HG03520 (cell line): Measurements from ENCODE around the gene CHST3.
"Not testable (repeated sequence)": the region's sequence is repeated elsewhere in the genome, so short reads cannot be mapped to it uniquely, and the experiment has no call there.

ENCODE experiments used
- ATAC-seq: cut with Tn5 transposase; IDR thresholded peaks from one replicate; pipeline ENCODE4 v1.9.1; 2021; ENCODE audit warnings: mild to moderate bottlenecking, moderate library complexity; ENCODE audit not compliant: unreplicated experiment

Gene CHST3

DNA sequence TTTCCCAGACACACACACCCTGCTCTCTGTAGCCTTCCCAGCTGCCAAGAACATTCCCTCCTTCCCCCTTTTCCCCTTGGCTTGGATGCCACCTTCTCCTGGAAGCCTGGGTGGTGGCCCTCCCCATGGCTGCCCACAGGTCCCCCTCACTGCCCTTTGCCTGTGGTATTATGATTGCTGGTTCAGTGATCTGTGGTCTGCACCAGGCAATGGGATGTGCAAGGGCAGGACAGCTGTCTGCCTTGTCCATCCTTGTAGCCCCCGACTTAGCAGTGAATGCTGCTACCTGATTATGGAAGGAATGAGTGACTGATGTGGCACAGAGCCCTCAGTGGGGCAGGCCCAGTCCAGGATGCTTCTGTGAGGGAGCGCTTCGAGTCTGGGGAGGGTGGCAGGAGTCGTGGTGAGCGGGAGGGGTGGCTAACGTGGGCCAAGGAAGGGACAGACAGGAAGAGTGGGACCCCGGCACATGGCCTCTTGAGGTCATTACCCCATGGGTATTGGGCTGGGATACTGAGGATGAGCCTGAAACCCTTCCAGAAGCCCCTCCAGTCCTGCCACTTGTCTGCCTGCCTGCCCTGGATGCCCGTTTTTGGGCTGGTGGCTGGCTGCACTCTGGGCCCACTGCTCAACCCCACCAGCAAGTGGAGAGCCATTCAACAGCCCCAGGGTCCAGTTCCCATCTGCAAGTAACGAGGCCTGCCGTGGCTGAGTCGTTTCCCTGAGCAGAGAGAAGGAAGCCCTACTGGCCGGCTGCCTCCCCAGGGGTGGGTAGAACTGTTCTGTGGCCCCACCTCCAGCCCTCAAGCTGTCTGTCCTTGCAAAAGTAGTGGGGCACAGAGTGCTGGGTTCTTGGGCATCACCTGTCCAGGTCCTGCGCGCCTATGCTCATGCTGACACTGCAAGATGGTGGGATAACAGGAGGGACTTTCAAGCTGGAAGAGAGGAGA is 8.8 kb downstream of the CHST3 start:
- no peak for ATAC-seq

DNA sequence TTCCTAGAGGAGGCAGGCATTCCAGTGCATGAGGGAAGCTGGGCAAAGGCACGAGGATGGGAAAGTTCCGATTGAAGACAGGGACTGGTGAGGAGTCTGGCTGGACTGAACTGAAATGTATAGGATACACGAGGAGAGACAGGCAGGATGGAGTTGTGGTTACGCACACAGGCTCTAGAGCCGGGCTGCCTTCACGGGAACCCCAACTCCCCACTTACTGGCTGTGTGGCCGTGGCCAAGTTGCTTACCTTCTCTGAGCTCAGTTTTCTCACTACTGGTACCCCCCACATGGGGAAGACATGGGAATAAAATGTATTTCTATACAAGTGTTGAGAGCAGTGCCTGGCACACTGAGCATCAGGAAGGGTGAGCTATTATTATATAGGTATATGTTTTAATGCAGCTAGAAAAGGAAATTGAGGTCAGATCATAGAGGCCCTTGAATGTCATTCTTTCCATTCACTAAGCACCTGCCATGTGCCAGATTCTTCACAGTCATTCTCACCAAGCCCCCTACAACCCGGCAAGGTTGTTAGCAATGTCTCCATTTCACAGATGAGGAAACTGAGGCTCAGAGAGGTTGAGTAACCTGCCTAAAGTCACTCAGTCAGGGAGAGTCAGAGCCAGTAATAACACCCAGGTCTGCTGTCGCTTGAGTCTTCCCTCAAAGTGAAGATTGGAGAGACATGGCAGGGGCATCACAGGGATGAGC is 9.7 kb downstream of the CHST3 start:
- no peak for ATAC-seq

DNA sequence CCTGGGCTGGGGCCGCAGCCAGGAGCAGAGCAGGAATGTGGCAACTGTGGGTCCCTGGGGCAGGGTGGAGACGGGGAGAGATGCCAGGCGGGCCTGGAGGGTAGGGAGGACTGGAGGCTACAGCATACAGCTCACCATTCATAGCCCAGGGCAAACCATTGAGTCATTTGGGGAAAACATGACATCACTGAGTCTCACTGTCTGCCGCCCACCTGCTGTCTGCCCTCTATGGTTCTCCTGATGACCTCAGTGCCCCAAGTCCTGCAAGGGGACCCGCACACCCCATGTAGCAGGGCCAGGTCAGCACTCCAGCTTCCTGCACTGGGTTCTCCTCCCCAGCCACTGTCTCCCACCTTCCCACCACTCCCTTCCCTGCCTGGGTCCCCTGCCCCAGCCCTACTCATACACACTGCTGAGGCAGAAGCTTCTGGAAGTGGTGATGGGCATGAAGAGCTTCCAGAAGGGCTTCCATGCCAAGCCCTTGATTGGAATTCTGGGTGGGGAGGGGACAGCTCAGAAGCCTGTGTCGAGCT is 10.4 kb downstream of the CHST3 start:
- ATAC-seq: no peak

DNA sequence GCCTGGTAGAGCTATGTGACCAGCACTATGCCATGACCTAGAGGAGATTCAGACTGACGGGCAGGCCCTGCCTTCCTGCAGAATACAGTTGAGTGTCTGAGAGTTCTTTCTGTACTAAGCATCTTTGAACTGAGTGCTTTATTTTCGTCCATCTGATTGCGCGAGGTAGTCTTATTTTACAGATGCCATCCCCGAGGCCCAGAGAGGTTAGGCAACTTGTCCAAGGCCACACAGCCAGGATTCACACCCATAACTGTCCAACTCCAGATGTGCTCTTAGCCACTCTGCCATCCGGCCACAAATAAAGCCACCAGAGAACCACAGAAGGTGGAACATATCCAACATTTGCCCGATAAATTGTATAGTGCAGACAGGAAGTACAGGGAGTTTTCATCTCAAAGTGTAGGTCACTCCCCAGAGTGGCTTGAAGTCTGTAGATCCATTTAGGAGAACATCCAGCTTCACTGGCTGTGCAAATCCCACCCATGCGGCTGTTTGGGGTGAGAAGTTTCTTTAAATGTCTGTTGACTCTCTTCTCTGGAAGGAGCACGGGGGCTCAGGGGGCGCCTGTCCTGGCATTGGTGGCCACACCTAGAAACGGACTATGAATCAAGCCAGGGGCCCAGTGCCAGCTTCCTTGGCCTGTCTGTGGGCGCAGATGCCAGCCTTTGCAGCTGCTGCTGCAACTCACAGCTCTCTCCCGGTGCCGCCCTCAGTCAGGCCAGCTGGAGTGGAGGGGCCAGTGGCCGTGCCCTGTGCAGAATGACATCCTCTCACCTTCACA is 11.1 kb downstream of the CHST3 start:
- ATAC-seq: no peak

DNA sequence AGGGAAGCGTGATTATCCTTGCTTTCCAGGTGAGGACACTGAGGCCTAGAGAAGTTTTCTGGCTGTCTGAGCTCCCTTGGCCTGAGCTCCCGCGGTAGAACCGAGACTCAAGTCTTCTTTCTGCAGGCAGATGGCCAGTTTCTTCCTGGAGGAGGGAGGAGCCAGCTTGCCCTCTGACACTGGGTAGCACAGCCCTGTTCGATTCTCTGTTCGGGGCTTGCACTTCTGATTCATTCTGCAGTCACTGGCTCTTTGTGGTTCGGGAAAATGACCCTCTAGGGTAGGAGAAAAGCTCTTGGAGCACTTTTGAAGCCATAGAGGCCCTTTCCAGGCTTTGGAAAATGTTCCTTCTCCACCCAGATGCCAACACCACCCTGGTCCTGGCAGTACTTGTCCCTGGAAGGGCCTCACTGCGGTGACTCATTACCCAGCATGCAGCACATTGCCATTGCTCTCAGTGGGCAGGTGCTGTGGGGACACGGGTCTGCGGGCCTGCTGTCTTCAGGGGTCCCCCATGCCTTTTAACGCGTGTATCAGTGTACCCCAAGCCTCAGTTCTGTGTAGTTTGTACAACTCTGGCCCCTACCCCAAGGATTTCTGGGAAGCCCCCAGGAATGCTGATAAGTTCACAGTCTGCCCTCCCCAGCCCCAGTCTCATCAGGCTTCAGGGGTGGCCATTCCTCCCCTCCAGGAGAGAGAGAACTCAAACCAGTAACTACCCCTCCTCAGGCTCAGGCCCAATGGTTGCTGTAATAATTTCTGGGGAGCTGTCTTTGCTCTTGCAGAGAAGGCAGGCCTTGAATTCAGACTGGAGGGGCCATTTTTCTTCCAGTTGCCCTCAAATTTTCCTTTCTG is 11.9 kb downstream of the CHST3 start:
- ATAC-seq: no peak

DNA sequence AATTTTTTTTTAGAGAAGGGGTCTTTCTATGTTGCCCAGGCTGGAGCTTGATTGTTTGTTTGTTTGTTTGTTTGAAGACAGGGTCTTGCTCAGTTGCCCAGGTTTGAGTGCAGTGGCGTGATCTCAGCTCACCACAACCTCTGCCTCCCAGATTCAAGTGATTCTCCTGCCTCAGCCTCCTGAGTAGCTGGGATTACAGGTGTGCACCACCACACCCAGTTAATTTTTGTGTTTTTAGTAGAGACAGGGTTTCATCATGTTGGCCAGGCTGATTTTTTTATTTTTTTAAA is 13.4 kb downstream of the CHST3 start:
- ATAC-seq: not testable (repeated sequence)

DNA sequence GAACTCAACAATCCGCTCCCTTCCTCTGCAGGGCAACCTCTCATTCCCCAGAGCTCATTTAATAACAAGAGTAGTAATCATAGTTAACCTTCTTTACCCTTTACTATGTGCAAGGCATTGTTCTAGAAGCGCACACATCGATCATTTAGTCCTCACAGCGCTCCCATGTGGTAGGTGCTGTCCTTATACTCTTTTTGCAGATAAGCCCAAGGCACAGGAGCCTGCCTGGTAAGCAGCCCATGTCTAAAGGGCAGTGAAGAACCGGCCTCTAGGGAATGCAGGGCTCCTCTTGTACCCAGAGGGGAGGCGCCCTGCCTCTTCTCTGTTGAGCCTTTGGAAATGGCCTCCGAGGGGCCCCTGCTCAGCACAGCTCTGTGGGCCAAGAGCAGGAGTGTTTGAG is 14.3 kb downstream of the CHST3 start:
- ATAC-seq: no peak

DNA sequence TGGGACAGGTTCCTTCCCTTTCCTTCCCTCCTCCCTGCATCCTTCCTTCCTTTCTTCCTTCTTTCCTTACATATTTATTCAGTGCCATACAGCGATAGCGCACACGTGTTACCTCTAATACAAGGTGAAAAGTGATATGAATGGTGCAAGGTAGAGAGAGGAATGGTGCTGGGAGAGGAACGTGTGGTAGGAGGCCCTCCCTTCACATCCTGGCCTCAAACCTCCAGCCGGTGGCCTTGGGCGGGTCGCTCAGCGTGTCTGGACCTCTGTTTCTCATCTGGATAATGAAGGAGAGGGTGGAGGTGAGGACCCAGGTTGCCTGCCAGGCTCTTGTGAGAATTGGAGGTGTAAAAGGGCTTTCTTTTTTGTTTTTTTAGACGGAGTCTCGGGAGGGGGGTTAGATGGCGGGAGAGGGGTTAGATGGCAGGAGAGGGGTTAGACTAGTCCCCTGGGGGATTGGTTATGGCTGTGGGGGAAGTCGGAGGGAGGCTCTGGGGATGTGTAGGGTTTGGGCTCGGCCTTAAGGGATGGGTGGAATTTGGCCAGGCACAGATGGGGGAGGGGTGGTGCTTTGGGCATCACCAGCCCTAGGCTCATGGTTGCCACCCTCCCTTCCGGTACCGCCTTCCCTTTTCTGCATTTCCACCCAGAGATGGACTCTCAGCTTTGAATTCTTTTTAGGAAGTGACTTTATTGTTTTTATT is 14.9 kb downstream of the CHST3 start:
- ATAC-seq: no peak

DNA sequence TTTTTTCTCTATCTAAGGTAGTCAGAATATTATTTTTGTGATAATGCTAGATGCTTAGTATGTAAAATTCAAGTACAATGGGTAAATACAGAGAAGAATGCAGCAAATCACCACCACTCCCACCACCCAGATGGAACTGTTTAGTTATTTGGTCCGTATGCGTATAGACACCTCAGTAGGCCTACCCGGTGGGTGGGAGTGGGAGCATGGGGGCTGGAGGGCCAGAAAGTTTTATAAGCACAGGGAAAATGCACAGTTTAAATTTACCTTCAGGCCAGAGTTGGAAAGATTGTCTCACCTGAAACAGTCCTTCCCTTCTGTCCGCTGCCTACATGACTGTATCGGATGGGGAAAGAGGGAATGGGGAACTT is 15.5 kb downstream of the CHST3 start:
- ATAC-seq: no peak

DNA sequence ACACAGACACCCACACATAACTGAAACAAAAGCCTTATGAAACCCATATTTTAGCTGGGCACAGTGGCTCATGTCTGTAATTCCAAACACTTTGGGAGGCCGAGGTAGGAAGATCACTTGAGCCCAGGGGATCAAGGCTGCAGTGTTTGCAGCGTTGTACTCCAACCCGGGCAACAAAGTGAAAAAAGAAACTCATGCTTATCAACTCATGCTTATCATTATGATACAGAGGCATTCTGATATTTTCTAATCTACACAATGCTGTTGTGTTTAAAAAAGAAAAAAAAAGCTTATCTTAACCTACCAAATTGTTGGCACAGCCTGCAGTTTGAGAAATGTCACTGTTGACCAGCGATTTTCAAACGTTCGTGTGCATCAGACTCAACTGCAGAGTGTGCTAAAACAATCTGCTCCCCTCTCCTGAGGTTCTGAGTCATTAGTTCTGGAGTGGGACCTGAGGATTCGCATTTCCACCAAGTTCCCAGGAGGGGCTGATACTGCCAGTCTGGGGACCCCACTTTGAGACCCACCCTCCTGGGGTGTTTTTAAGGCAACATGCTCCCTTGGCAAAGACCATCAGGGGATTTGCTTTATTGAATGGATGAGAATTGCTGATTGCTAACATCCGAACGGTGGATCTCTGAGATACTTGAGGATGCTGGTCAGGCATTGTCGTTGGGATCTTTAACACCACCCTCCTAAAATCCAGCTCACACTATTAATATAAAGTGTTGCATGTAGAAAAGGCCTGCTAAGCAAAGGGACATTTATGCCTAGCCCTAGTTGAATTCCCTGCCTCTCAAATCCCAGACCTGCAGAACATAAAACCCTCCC is 16.2 kb downstream of the CHST3 start:
- no peak for ATAC-seq

DNA sequence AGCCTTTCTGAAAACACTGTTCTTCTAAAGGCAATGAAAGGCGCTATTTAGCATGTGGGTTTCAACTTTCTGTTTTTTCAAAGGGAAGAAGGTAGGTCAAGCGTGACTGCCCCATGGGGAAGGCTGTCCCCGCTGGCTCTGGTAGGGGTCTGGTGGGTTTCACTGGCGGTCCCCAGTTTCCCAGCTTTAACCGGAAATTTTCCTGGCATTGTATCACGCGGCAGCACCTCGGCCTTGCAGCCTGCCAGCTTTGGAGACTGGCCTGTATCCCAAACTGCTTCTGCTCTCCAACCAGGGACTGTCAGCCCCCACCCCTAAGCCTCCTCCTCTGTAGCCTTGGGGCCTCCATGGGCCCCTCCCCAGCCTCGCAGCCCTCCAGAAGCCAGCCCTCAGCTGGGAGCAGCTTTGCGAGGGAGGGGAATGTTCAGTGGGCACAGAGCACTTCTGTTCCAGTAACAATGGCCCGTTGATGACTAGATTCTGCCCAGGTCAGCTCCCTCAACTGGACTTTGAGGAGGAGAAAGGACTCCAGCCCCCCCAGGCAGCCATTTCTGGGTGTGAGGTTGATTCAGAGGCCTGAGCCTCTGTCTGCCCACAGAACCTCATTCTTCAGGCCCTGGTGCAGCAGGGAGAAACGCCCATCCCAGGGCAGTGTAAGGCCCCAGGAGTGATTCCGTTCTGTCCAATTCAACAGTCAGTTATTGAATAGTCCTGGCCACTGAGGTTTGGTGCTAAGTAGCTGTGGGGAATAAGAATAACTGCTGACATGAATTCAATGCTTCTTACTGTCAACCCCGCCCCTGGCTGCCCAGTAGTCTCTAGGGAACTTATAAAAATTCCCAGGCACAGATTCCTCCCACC is 17.1 kb downstream of the CHST3 start:
- ATAC-seq: no peak

DNA sequence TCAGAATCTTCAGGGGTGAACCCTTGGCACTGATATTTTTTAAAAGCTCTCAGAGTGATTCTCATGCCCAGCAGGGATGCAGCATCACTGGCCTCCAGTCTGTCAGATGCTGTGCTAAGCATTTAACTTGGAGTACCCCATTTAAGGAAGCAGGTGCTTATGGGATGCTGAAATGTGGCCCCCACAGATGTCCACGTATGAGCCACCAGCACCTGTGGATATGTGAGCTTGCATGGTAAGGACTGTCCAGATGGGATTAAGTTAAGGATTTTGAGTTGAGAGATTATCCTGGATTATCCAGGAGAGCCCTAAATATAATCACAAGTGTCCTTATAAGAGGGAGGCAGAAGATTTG is 17.7 kb downstream of the CHST3 start:
- ATAC-seq: no peak

DNA sequence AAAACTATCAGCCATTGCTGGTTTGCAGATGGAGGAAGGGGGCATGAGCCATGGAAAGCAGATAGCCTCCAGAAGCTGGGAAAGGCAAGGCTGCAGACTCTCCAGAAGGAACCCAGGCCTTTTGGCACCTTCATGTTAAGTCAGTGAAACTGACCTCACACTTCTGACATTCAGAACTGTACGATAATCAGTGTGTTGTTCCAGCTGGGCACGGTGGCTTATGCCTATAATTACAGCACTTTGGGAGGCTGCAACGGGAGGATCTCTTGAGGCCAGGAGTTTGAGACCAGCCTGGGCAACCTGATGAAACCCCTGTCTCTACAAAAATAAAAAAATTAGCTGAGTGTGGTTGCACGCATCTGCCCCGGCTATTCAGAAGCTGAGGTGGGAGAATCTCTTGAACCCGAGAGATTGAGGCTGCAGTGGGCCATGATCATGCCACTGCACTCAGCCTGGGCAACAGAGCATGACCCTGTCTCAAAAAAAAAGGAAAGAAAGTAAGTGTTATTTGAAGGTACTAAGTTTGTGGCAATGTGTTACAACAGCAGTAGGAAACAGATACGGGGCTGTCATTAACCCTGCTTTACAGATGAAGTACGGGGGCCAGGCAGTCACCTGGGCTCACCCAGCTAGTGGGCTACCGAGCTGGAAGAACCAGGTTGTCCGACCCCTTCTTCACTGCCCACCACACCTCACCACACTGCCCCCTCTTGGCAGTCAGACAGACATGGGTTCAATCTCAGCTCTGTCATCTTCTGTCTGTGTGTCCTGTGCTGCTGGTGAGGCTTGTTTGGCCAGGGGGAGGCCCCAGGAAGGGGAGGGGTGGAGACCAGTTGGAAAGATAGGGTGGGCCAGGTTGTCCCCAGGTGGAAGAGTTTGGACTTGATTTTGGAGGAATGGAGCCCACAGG is 18.3 kb downstream of the CHST3 start:
- ATAC-seq: no peak

DNA sequence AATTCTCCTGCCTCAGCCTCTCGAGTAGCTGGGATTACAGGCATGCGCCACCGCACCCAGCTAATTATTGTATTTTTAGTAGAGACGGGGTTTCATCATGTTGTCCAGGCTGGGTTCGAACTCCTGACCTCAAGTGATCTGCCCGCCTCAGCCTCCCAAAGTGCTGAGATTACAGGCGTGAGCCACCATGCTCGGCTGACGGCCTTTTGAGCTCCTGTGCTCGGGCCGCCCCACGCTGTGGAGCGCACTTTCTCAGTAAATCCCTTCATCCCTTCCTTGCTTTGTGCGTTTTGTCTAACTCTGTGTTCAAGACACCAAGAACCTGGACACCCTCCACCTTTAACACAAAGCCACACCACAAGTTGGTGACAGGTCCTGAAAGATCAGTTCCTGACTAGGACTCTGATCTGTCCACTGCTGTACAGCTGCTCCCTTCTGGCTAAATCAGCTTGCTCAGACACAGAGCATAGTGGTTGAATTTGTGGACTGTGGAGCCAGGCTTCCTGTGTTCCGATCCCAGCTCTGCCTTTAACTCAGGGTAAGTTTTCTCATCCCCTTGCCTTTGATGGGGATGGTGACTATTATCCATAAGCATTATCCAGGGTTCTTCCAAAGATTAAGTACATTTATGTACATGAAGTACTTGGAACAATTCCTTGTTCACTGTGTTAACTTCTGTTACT is 20.1 kb downstream of the CHST3 start:
- no peak for ATAC-seq

DNA sequence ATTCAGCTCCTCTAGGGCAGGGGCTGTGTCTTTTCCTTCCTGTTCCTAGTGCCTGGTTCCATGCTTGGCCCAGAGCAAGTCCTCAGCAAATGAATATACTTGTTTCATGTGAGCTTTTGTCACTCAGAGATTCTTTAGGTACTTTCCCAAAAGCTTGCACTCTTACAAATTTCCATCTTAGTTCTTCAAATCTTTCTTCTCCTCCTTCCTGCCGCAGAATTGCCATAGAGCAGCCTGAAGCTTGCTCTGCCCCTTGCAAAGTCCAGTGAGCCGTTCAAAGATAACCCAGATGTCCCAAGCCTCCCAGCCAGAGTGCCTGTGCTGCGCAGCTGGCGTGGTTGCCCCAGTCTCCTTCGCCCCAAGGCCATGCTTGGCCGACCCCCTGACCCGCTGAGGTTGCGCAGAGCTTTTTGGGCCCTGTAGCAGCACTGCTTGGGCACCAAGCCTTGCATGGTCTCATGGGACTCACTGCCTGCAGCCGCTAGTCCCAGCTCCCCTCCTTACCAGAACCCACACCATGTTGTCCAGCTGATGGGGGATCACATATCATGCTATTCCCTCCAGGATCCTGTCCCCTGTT is 20.7 kb downstream of the CHST3 start:
- no peak for ATAC-seq

DNA sequence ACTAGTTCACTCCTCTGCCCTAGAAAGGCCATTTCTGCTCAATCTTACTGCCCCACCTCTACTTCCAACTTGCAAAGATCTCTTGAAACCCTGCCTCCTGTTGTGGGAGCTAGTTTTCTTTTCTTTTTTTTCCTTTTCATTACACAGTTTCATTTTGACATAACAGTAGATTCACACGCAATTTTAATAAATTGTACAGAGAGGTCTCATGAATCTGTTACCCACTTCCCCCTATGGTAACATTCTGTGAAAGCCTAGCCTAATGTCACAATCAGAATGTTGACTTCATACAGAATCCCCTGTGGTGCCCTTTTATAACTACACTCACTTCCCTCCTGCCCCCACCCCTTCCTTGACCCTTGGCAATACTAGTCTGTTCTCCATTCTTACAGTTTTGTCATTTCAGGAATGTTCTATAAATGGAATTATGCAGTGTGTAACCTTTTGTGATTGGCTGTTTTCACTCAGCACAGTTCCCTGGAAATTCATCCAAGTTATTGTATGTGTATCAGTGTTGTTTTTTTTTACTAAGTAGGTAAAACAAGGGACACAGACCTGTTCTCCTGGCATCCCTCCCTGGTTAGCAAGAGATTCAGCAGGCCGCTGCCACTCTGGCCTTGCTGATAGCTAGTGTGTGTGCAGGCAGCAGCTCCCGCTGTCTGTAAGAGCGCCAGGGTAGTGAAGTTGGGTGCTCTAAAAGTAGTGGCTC is 21.5 kb downstream of the CHST3 start:
- no peak for ATAC-seq
